Body of pancreas (tissue), 4 donors: ENCODE results near the gene SEZ6L.
A peak's percentile ranks its signal among the peaks of the same experiment; 100 is the strongest.

Experiments
- CTCF ChIP-seq, 7 experiments: fragments of 450-650 bp in 4 of 7; fragments of 200-600 bp in 3 of 7; sonication (generic) in 3 of 7; IDR thresholded peaks; one replicate each; pipeline ENCODE4 v1.5.1; 2016 to 2019; ENCODE audit warnings: antibody characterized with exemption in 7 of 7
- POLR2A ChIP-seq, 3 donors: fragments of 450-650 bp; IDR thresholded peaks; one replicate each; pipeline ENCODE4 v1.6.1; 2016; ENCODE audit warnings: antibody characterized with exemption in 3 of 3, mild to moderate bottlenecking in 2 of 3

- TF ChIP-seq POLR2A (IDR thresholded peaks at IDR 0.05) (no peak), CTCF (IDR thresholded peaks at IDR 0.05) (peak in 6 of 7 experiments; percentile 26 to 53 (median 50))
Observed at GRCh38 chr22:26398741-26399153, 229.5 kb downstream of the SEZ6L start.
